ENCODE data around the gene GALK1.
"Not testable (repeated sequence)": the region's sequence is repeated elsewhere in the genome, so short reads cannot be mapped to it uniquely, and the experiment has no call there.

GALK1 gene

GRCh38 chr17:75778861-75779249 lies 13.9 kb upstream of the GALK1 start:
- no peak for DNase-seq (ENCODE audit: low spot score)
- TF ChIP-seq CTCF (IDR thresholded peaks at IDR 0.05; ENCODE audit: extremely low read depth, insufficient read depth, missing control alignments) = peak; percentile 70
- in situ Hi-C loops (cut with MboI; ENCODE audit: low pct_unique_long_range_greater_than_20kb, low sequenced_read_pairs, unreplicated experiment) = no loop called here

GRCh38 chr17:75778066-75778860 lies 13.3 kb upstream of the GALK1 start:
- in situ Hi-C loops (cut with MboI; ENCODE audit: low pct_unique_long_range_greater_than_20kb, low sequenced_read_pairs, unreplicated experiment); DNase-seq (ENCODE audit: low spot score): not testable (repeated sequence)

DNA sequence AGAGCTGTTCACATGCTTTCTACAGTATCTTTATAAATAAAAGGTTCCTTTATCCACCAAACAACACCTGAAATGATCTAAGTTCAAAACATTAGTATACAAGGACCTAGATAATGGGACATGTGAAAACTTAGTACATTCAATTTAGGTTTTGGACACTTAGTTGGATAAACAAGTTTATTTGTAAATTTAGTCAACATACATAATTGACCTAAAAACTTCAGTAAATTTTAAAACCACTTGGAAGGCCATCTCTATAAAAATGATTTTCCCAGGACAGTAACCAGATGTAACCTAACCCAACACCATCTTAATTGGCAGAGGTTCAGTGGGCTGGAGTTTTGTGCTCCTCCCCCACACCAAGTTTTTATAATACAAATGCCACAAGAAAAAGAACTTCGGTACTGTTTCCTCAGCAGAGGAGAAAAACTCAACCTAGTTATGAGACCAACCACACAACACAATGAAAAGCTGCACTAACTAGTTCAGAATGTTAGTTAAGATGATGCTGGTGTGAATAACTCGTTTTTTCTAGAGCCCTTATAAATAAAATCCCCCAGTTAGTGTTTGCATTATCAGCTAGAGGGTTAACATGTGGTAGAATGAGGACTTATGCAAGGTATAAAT lies 12.4 kb upstream of the GALK1 start:
- in situ Hi-C loops (cut with MboI; ENCODE audit: low pct_unique_long_range_greater_than_20kb, low sequenced_read_pairs, unreplicated experiment) = no loop called here
- no peak for DNase-seq (ENCODE audit: low spot score)
- TF ChIP-seq CTCF (IDR thresholded peaks at IDR 0.05; ENCODE audit: extremely low read depth, insufficient read depth, missing control alignments) = no peak

DNA sequence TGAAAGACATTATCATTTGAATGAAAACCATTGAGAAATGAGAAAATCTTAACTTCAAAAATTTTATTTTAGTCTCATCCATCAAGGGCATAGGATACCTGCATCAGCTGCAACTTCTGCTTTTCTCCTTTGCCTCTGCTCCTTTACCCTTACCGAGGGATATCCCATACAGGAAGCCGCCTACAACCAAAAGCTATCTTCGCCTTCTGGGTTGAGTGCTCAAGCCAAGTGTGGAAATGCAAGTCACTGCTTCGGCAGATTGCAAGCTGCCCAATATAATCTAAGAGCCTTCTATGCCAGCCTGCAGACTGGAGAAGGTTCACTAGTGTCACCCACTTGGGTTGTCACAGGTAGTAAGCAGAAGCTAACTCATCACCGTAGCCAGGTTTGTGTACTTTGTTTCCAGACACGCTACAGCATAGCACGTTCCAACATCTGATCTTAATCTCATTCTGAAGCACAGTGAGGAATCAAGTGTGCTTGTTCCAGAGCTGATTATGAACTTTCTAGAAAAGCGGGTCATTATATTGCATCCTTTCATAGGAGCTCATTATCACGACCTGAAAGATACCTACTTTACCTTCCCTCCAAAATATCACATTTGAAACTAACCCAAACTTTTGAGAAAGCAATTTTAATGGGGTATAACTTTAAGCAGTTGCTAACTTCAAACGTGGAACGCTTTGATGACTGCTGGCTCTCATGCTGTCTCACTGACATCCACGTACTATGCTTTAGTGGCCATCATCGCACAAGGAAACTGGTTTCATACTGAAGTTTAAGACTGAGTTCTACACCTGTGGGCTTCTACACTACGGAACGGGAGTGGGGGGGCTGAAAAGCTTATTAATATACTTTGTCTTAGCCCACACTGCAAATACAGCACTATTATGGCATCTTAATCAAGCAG lies 11.6 kb upstream of the GALK1 start:
- no peak for DNase-seq (ENCODE audit: low spot score)
- in situ Hi-C loops (cut with MboI; ENCODE audit: low pct_unique_long_range_greater_than_20kb, low sequenced_read_pairs, unreplicated experiment) = no loop called here
- no peak for TF ChIP-seq CTCF (IDR thresholded peaks at IDR 0.05; ENCODE audit: extremely low read depth, insufficient read depth, missing control alignments)

DNA sequence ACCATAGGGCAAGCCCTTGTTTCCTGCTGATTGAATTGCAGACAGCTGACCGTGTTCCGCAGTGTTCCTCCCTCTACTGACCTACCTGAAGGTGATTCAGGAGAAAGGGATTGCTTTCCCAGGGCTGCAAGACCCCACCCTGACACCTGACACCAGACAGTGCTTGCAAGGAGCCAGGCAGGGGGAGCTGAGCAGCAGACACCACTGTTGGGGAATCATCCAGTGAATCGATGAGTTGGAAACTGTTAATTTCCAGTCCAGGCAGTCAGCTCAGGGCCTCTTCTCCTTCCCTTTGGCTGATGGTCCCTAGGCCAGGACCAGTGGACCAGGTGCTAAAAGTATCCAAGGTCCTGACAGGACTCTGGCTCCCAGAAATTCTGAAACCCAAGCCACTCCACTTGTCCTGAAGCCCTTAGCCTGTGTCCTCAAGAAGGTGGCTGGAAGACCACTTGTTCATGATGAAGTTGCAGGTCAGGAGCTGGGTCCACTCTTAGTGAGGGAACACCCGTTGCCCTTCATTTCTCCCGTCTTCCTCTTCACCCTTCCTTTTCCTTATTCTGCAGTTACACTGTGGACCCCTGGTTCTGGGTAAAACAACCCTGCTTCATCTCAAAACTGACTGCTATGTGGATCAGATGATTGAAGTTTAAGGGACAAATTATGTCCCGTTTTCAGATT lies 10.1 kb upstream of the GALK1 start:
- in situ Hi-C loops (cut with MboI; ENCODE audit: low pct_unique_long_range_greater_than_20kb, low sequenced_read_pairs, unreplicated experiment) = no loop called here
- no peak for TF ChIP-seq CTCF (IDR thresholded peaks at IDR 0.05; ENCODE audit: extremely low read depth, insufficient read depth, missing control alignments)
- DNase-seq (ENCODE audit: low spot score) = no peak

DNA sequence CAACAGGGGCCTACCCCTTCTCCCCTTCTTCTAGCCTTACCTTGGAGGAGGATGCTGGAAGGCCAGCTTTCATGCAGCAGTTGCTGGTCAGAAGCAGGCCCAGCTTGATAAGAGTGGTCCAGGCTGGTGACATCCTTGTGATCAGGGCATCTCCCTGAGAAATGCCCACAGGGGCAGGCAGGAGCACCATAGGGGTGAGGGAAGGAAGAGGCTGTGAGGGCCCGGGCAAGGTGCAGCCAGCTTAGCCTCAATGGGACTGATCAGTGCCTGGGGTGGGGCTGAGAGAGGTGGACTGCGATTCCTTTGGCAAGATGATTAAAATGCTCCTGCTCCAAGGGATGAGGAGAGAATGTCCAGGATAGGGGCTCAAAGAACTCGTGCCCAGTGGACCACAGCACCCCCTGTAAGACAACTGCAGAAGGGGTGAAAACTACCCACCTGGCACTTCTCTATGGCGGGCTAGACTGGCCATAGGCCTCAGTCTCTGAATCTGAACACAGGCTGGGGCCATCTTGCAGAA lies 9.5 kb upstream of the GALK1 start:
- no peak for DNase-seq (ENCODE audit: low spot score)
- in situ Hi-C loops (cut with MboI; ENCODE audit: low pct_unique_long_range_greater_than_20kb, low sequenced_read_pairs, unreplicated experiment) = no loop called here
- TF ChIP-seq CTCF (IDR thresholded peaks at IDR 0.05; ENCODE audit: extremely low read depth, insufficient read depth, missing control alignments) = no peak

Measured in GM13977 (cell line).